ENCODE measurements around the gene ALKBH5. TPM values are rescaled to one million over a fixed set of nuclear protein-coding genes. Genes with fewer than 3 reads are reported as not detected.

ALKBH5 gene
- total RNA-seq, 1 donor from 2014 or later = 78.8 TPM

- no peaks in the 10 kb centered on the region for H3K27me3 ChIP-seq
- peak overlapping the region; percentile 94 for H3K27ac ChIP-seq
- no peak for DNase-seq (ENCODE audit: low spot score)
- H3K4me1 ChIP-seq = peaks cover 45% of the 10 kb centered on the region
- peak overlapping the region; percentile 91 for H3K4me2 ChIP-seq
- Mint-ChIP-seq H3K36me3 (peaks cover 19% of the 10 kb centered on the region), H3K27me3 (ENCODE audit: insufficient read depth, low read depth) (peaks cover 6% of the 10 kb centered on the region), H3K4me3 (peak overlapping the region; percentile 97), H3K4me1 (peaks cover 76% of the 10 kb centered on the region), H3K9me3 (no peaks in the 10 kb centered on the region), H3K27ac (peak overlapping the region; percentile 96)
- H2AFZ ChIP-seq (replicated peaks) = peak overlapping the region; percentile 83
- peak overlapping the region; percentile 72 for H3K4me3 ChIP-seq
- H3K79me2 ChIP-seq (ENCODE audit: low read depth) = peaks cover 41% of the 10 kb centered on the region
- peaks cover 27% of the 10 kb centered on the region for H3F3A ChIP-seq (ENCODE audit: low read depth)
- H3K9me3 ChIP-seq (ENCODE audit: low read depth) = no peaks in the 10 kb centered on the region
- H3K36me3 ChIP-seq = no peaks in the 10 kb centered on the region
- H4K20me1 ChIP-seq (ENCODE audit: low read depth) = peaks cover 42% of the 10 kb centered on the region
- H3K9ac ChIP-seq = peak overlapping the region; percentile 36
- TF ChIP-seq EZH2 (IDR thresholded peaks at IDR 0.05) = no peak
- no peak for TF ChIP-seq CTCF (IDR thresholded peaks at IDR 0.05)
- no peak for TF ChIP-seq EZH2phosphoT487 (IDR thresholded peaks at IDR 0.05)
Measured at GRCh38 chr17:18182978-18183333, 672 bp upstream of the ALKBH5 start.

- H3K27ac Mint-ChIP-seq = no peak overlapping the region
- H3K27ac ChIP-seq = peak overlapping the region; percentile 64
- peaks cover 56% of the 10 kb centered on the region for H4K20me1 ChIP-seq (ENCODE audit: low read depth)
- peak overlapping the region; percentile 72 for H3K4me3 ChIP-seq
- TF ChIP-seq EZH2phosphoT487 (IDR thresholded peaks at IDR 0.05) (peak; percentile 4), EZH2 (IDR thresholded peaks at IDR 0.05) (no peak), CTCF (IDR thresholded peaks at IDR 0.05) (no peak)
- peak overlapping the region; percentile 3 for H3K9ac ChIP-seq
- DNase-seq (ENCODE audit: low spot score) = peak; percentile 68
- H3K36me3 Mint-ChIP-seq = peaks cover 26% of the 10 kb centered on the region
- H3K79me2 ChIP-seq (ENCODE audit: low read depth) = peaks cover 56% of the 10 kb centered on the region
- H3K4me2 ChIP-seq = peak overlapping the region; percentile 92
- H3K4me1 Mint-ChIP-seq = peaks cover 70% of the 10 kb centered on the region
- no peaks in the 10 kb centered on the region for H3K27me3 ChIP-seq
- no peaks in the 10 kb centered on the region for H3K9me3 ChIP-seq (ENCODE audit: low read depth)
- H3K27me3 Mint-ChIP-seq (ENCODE audit: insufficient read depth, low read depth) = peaks cover 6% of the 10 kb centered on the region
- no peaks in the 10 kb centered on the region for H3K36me3 ChIP-seq
- H3K9me3 Mint-ChIP-seq = no peaks in the 10 kb centered on the region
- peaks cover 25% of the 10 kb centered on the region for H3F3A ChIP-seq (ENCODE audit: low read depth)
- H2AFZ ChIP-seq (replicated peaks) = no peak overlapping the region
- peaks cover 41% of the 10 kb centered on the region for H3K4me1 ChIP-seq
- H3K4me3 Mint-ChIP-seq = peak overlapping the region; percentile 97
Measured at GRCh38 chr17:18184143-18185031, 759 bp downstream of the ALKBH5 start.

GRCh38 chr17:18185391-18185790, 1.8 kb downstream of the ALKBH5 start:
- Mint-ChIP-seq H3K9me3 (no peaks in the 10 kb centered on the region), H3K27ac (no peak overlapping the region), H3K4me1 (peaks cover 67% of the 10 kb centered on the region), H3K36me3 (peaks cover 33% of the 10 kb centered on the region), H3K27me3 (ENCODE audit: insufficient read depth, low read depth) (peaks cover 6% of the 10 kb centered on the region), H3K4me3 (peak overlapping the region; percentile 97)
- Histone ChIP-seq H3K9ac (peak overlapping the region; percentile 42), H3K9me3 (ENCODE audit: low read depth) (no peaks in the 10 kb centered on the region), H3K36me3 (no peaks in the 10 kb centered on the region), H3K79me2 (ENCODE audit: low read depth) (peaks cover 66% of the 10 kb centered on the region), H4K20me1 (ENCODE audit: low read depth) (peaks cover 66% of the 10 kb centered on the region), H3F3A (ENCODE audit: low read depth) (peaks cover 25% of the 10 kb centered on the region), H3K4me1 (peaks cover 34% of the 10 kb centered on the region), H3K27ac (no peak overlapping the region), H3K27me3 (no peaks in the 10 kb centered on the region), H2AFZ (replicated peaks) (no peak overlapping the region), H3K4me2 (peak overlapping the region; percentile 92), H3K4me3 (peak overlapping the region; percentile 72)
- DNase-seq (ENCODE audit: low spot score) = peak; percentile 55
- no peak for TF ChIP-seq EZH2phosphoT487 (IDR thresholded peaks at IDR 0.05)
- no peak for TF ChIP-seq EZH2 (IDR thresholded peaks at IDR 0.05)
- no peak for TF ChIP-seq CTCF (IDR thresholded peaks at IDR 0.05)

Data from neural progenitor cell (in vitro differentiated cells).